H9 (cell line): Measurements from ENCODE around the gene CSRP1. TPM values are rescaled to one million over a fixed set of nuclear protein-coding genes. Genes with fewer than 3 reads are reported as not detected.
A peak's percentile ranks its signal among the peaks of the same experiment; 100 is the strongest.

Experiments
- DNase-seq: peaks from one replicate; pipeline ENCODE4 v3.0.0-alpha.2; 2017
- H2AFZ ChIP-seq: one replicate; pipeline ENCODE4 v1.6.1; 2013; ENCODE audit warnings: mild to moderate bottlenecking, low read length, control low read depth, moderate library complexity
- H2AK5ac ChIP-seq: 2 replicates; pipeline ENCODE4 v1.6.1; 2013; ENCODE audit warnings: low read length, control low read depth, mixed read lengths; ENCODE audit not compliant: insufficient read length
- H2BK120ac ChIP-seq: one replicate; pipeline ENCODE4 v1.6.1; 2013; ENCODE audit warnings: low read depth, mild to moderate bottlenecking, low read length, control low read depth, inconsistent platforms; ENCODE audit not compliant: poor library complexity, severe bottlenecking
- H2BK12ac ChIP-seq: 2 replicates; pipeline ENCODE4 v1.6.1; 2013; ENCODE audit warnings: low read length, control low read depth, mixed read lengths, low read depth; ENCODE audit not compliant: insufficient read length
- H2BK15ac ChIP-seq: 2 replicates; pipeline ENCODE4 v1.6.1; 2013; ENCODE audit warnings: low read depth, low read length, control low read depth
- H2BK20ac ChIP-seq: one replicate; pipeline ENCODE4 v1.6.1; 2013; ENCODE audit warnings: low read depth, mild to moderate bottlenecking, low read length, control low read depth, inconsistent platforms; ENCODE audit not compliant: poor library complexity, severe bottlenecking
- H2BK5ac ChIP-seq: 2 replicates; pipeline ENCODE4 v1.6.1; 2013; ENCODE audit warnings: low read length, control low read depth, mixed read lengths; ENCODE audit not compliant: insufficient read length
- H3K14ac ChIP-seq: 2 replicates; pipeline ENCODE4 v1.6.1; 2013; ENCODE audit warnings: low read length, control low read depth; ENCODE audit not compliant: insufficient read depth
- H3K18ac ChIP-seq: 2 replicates; pipeline ENCODE4 v1.6.1; 2013; ENCODE audit warnings: low read depth, mild to moderate bottlenecking, mixed read lengths, low read length, control low read depth; ENCODE audit not compliant: insufficient read length
- H3K23ac ChIP-seq: 2 replicates; pipeline ENCODE4 v1.6.1; 2013; ENCODE audit warnings: low read length, control low read depth, mixed read lengths, low read depth; ENCODE audit not compliant: insufficient read length
- H3K23me2 ChIP-seq: 2 replicates; pipeline ENCODE4 v1.6.1; 2013; ENCODE audit warnings: low read depth, mild to moderate bottlenecking, mixed read lengths, low read length, control low read depth; ENCODE audit not compliant: insufficient read length, poor library complexity, severe bottlenecking
- H3K27ac ChIP-seq: 2 replicates; pipeline ENCODE4 v1.5.1; 2013; ENCODE audit warnings: low read length, control low read depth, mixed read lengths, low read depth; ENCODE audit not compliant: insufficient read length
- H3K27me3 ChIP-seq: 2 replicates; pipeline ENCODE4 v1.6.1; 2013; ENCODE audit warnings: low read length, control low read depth, inconsistent platforms; ENCODE audit not compliant: insufficient read depth
- H3K4ac ChIP-seq: 2 replicates; pipeline ENCODE4 v1.6.1; 2013; ENCODE audit warnings: low read depth, mild to moderate bottlenecking, control low read depth, inconsistent platforms, low read length, moderate library complexity
- H3K4me1 ChIP-seq: 2 replicates; pipeline ENCODE4 v1.6.1; 2013; ENCODE audit warnings: low read length, control low read depth, inconsistent platforms; ENCODE audit not compliant: insufficient read depth
- H3K4me2 ChIP-seq: 2 replicates; pipeline ENCODE4 v1.6.1; 2013; ENCODE audit warnings: low read length, control low read depth, mixed read lengths; ENCODE audit not compliant: insufficient read length, insufficient read depth
- H3K56ac ChIP-seq: 2 replicates; pipeline ENCODE4 v1.6.1; 2013; ENCODE audit warnings: low read depth, mild to moderate bottlenecking, mixed read lengths, low read length, control low read depth; ENCODE audit not compliant: insufficient read length
- H3K79me1 ChIP-seq: 2 replicates; pipeline ENCODE4 v1.6.1; 2013; ENCODE audit warnings: low read depth, mild to moderate bottlenecking, moderate library complexity, low read length, control low read depth, inconsistent platforms; ENCODE audit not compliant: insufficient read depth, poor library complexity, severe bottlenecking
- H3K79me2 ChIP-seq: 2 replicates; pipeline ENCODE4 v1.6.1; 2013; ENCODE audit warnings: low read length, control low read depth, inconsistent platforms; ENCODE audit not compliant: insufficient read depth
- H3K9ac ChIP-seq: 2 replicates; pipeline ENCODE4 v1.6.1; 2013; ENCODE audit warnings: low read length, control low read depth, mixed read lengths; ENCODE audit not compliant: insufficient read length; ENCODE audit errors: extremely low read depth
- H3K9me3 ChIP-seq: one replicate; pipeline ENCODE4 v1.6.1; 2013; ENCODE audit warnings: low read depth, low read length, inconsistent platforms; ENCODE audit not compliant: control insufficient read depth
- H3T11ph ChIP-seq: one replicate; pipeline ENCODE4 v1.6.1; 2013; ENCODE audit warnings: mild to moderate bottlenecking, low read length, control low read depth, inconsistent platforms
- H4K20me1 ChIP-seq: one replicate; pipeline ENCODE4 v1.6.1; 2013; ENCODE audit not compliant: control insufficient read depth, insufficient read length, insufficient read depth
- H4K5ac ChIP-seq: 2 replicates; pipeline ENCODE4 v1.6.1; 2013; ENCODE audit warnings: low read depth, mild to moderate bottlenecking, mixed read lengths, low read length, control low read depth; ENCODE audit not compliant: insufficient read length
- H4K8ac ChIP-seq: replicated peaks from 2 replicates; pipeline ENCODE4 v1.6.1; 2013; ENCODE audit warnings: low read length, control low read depth, mixed read lengths, low read depth; ENCODE audit not compliant: insufficient read length
- H4K91ac ChIP-seq: 2 replicates; pipeline ENCODE4 v1.6.1; 2013; ENCODE audit warnings: low read depth, mild to moderate bottlenecking, moderate library complexity, mixed read lengths, low read length, control low read depth; ENCODE audit not compliant: insufficient read length
- H3K27ac Mint-ChIP-seq, 3 experiments: 2 replicates in 2 of 3; 3 replicates in 1 of 3; pipeline ENCODE4 v1.8.0; 2020 to 2021; ENCODE audit warnings: mixed read lengths in 3 of 3, mild to moderate bottlenecking in 1 of 3, moderate library complexity in 1 of 3
- H3K27me3 Mint-ChIP-seq: 2 replicates; pipeline ENCODE4 v1.8.0; 2021; ENCODE audit warnings: low read depth, mild to moderate bottlenecking, moderate library complexity, mixed read lengths
- H3K36me3 Mint-ChIP-seq, 3 experiments: 2 replicates in 2 of 3; 3 replicates in 1 of 3; pipeline ENCODE4 v1.8.0; 2020 to 2021; ENCODE audit warnings: low read depth in 3 of 3, mixed read lengths in 3 of 3; ENCODE audit not compliant: insufficient read depth in 1 of 3
- H3K4me1 Mint-ChIP-seq, 2 experiments: 2 replicates each; pipeline ENCODE4 v1.8.0; 2020; ENCODE audit warnings: mixed read lengths in 2 of 2
- H3K4me3 Mint-ChIP-seq, 2 experiments: 2 replicates in 1 of 2; 3 replicates in 1 of 2; pipeline ENCODE4 v1.8.0; 2020 to 2021; ENCODE audit warnings: mild to moderate bottlenecking in 2 of 2, mixed read lengths in 2 of 2, moderate library complexity in 1 of 2
- H3K9me3 Mint-ChIP-seq, 2 experiments: 2 replicates in 1 of 2; 3 replicates in 1 of 2; pipeline ENCODE4 v1.8.0; 2020; ENCODE audit warnings: mild to moderate bottlenecking in 2 of 2, mixed read lengths in 2 of 2, moderate library complexity in 1 of 2
- WGBS: extraction: QIAGEN DNeasy Blood & Tissue Kit; methylation state at CpG from one replicate; pipeline ENCODE4 v1.1.7; 2013; ENCODE audit warnings: missing lambda C conversion rate, low lambda C conversion rate, mixed read lengths; ENCODE audit not compliant: insufficient read length; ENCODE audit errors: extremely low coverage; 5-methylcytosine and 5-hydroxymethylcytosine counted together
- total RNA-seq: library from RNA; stranded (reverse); gene quantifications from 2 replicates; pipeline ENCODE4 v1.2.1, GENCODE V29; 2021
- TF ChIP-seq, protein P1 (sequence below): fragments of 200-600 bp; sonication (generic); conservative IDR thresholded peaks from 3 replicates; pipeline ENCODE4 v1.8.0; 2021; ENCODE audit warnings: antibody characterized with exemption, mild to moderate bottlenecking

The CSRP1 gene
- total RNA-seq, 1 experiment from 2014 or later, result 0.44 TPM

GRCh38 chr1:201499795-201500669 lies 6.9 kb downstream of the CSRP1 start:
- no peak overlapping the region for H3K23ac ChIP-seq
- H3K9me3 Mint-ChIP-seq, result no peaks in the 10 kb centered on the region
- no peak overlapping the region for H3K4ac ChIP-seq
- no peak overlapping the region for H2BK120ac ChIP-seq
- no peaks in the 10 kb centered on the region; the same call in 1 of the 2 replicates for H3K27me3 Mint-ChIP-seq
- H4K8ac ChIP-seq, result no peak overlapping the region
- H3K18ac ChIP-seq, result peak overlapping the region; percentile 47
- H3K4me1 ChIP-seq, result peaks cover 8% of the 10 kb centered on the region
- no peaks in the 10 kb centered on the region for H3K23me2 ChIP-seq
- DNase-seq, result no peak
- H3T11ph ChIP-seq, result no peak overlapping the region
- no peaks in the 10 kb centered on the region for H3K36me3 Mint-ChIP-seq
- no CpG with 5 or more reads among the region's 8 CpGs for WGBS
- H3K79me1 ChIP-seq, result no peaks in the 10 kb centered on the region
- H2BK5ac ChIP-seq, result no peak overlapping the region
- TF ChIP-seq, protein P1, sequence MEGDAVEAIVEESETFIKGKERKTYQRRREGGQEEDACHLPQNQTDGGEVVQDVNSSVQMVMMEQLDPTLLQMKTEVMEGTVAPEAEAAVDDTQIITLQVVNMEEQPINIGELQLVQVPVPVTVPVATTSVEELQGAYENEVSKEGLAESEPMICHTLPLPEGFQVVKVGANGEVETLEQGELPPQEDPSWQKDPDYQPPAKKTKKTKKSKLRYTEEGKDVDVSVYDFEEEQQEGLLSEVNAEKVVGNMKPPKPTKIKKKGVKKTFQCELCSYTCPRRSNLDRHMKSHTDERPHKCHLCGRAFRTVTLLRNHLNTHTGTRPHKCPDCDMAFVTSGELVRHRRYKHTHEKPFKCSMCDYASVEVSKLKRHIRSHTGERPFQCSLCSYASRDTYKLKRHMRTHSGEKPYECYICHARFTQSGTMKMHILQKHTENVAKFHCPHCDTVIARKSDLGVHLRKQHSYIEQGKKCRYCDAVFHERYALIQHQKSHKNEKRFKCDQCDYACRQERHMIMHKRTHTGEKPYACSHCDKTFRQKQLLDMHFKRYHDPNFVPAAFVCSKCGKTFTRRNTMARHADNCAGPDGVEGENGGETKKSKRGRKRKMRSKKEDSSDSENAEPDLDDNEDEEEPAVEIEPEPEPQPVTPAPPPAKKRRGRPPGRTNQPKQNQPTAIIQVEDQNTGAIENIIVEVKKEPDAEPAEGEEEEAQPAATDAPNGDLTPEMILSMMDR, result no peak
- no peaks in the 10 kb centered on the region for H3K79me2 ChIP-seq
- no peaks in the 10 kb centered on the region for H4K20me1 ChIP-seq
- H2BK20ac ChIP-seq, result no peak overlapping the region
- H3K27me3 ChIP-seq, result no peaks in the 10 kb centered on the region
- H3K27ac ChIP-seq, result no peak overlapping the region
- H3K9ac ChIP-seq, result no peak overlapping the region
- H2AFZ ChIP-seq, result no peak overlapping the region
- H4K91ac ChIP-seq, result no peak overlapping the region
- H3K4me1 Mint-ChIP-seq, result peaks cover 35 to 56% of the 10 kb centered on the region in 2 experiments
- no peaks in the 10 kb centered on the region for H3K9me3 ChIP-seq
- H2BK15ac ChIP-seq, result no peak overlapping the region
- H3K4me2 ChIP-seq, result no peak overlapping the region
- H3K4me3 Mint-ChIP-seq, result no peak overlapping the region
- H3K27ac Mint-ChIP-seq, result peak overlapping the region; percentile 64 to 91 (median 76); a peak in 4 of 7 replicates
- no peak overlapping the region for H4K5ac ChIP-seq
- H2BK12ac ChIP-seq, result no peak overlapping the region
- no peak overlapping the region for H3K56ac ChIP-seq
- H3K14ac ChIP-seq, result no peak overlapping the region
- H2AK5ac ChIP-seq, result no peak overlapping the region
